ENCODE data around the gene ZNF536. TPM values are rescaled to one million over a fixed set of nuclear protein-coding genes. Genes with fewer than 3 reads are reported as not detected.

Gene ZNF536
- total and polyA plus RNA-seq, 9 donors, result 1.9 to 7.0 (median 2.9) TPM

GRCh38 chr19:30375553-30376031 lies 3.4 kb downstream of the ZNF536 start:
- H3K27me3 ChIP-seq (ENCODE audit: control insufficient read depth, insufficient read depth, low read length), result peaks cover 43% of the 10 kb centered on the region
- H3K36me3 ChIP-seq (ENCODE audit: control insufficient read depth, insufficient read depth, low read length), result no peaks in the 10 kb centered on the region
- H3K9me3 ChIP-seq (replicated peaks; ENCODE audit: control insufficient read depth, low read depth, low read length), result no peaks in the 10 kb centered on the region
- H3K4me3 ChIP-seq (ENCODE audit: low read length), result no peak overlapping the region
- H3K27ac ChIP-seq (ENCODE audit: low read length), result no peak overlapping the region
- WGBS (ENCODE audit: insufficient coverage), result 68% methylated on average over 19 of the region's 23 CpGs
- no peak for DNase-seq
- H3K4me1 ChIP-seq (ENCODE audit: control insufficient read depth, insufficient read depth, low read length), result peaks cover 9% of the 10 kb centered on the region

GRCh38 chr19:30376272-30376671 lies 4.1 kb downstream of the ZNF536 start:
- Histone ChIP-seq H3K27me3 (ENCODE audit: control insufficient read depth, insufficient read depth, low read length) (peaks cover 43% of the 10 kb centered on the region), H3K4me3 (ENCODE audit: low read length) (no peak overlapping the region), H3K4me1 (ENCODE audit: control insufficient read depth, insufficient read depth, low read length) (peaks cover 10% of the 10 kb centered on the region), H3K27ac (ENCODE audit: low read length) (no peak overlapping the region), H3K36me3 (ENCODE audit: control insufficient read depth, insufficient read depth, low read length) (no peaks in the 10 kb centered on the region), H3K9me3 (replicated peaks; ENCODE audit: control insufficient read depth, low read depth, low read length) (no peaks in the 10 kb centered on the region)
- 73% methylated on average over 3 of the region's 4 CpGs for WGBS (ENCODE audit: insufficient coverage)
- DNase-seq, result no peak

- Histone ChIP-seq H3K9me3 (replicated peaks; ENCODE audit: control insufficient read depth, low read depth, low read length) (no peaks in the 10 kb centered on the region), H3K27ac (ENCODE audit: low read length) (no peak overlapping the region), H3K4me1 (ENCODE audit: control insufficient read depth, insufficient read depth, low read length) (peaks cover 13% of the 10 kb centered on the region), H3K36me3 (ENCODE audit: control insufficient read depth, insufficient read depth, low read length) (no peaks in the 10 kb centered on the region), H3K4me3 (ENCODE audit: low read length) (no peak overlapping the region), H3K27me3 (ENCODE audit: control insufficient read depth, insufficient read depth, low read length) (peaks cover 42% of the 10 kb centered on the region)
- DNase-seq, result no peak
- 86% methylated on average over 10 of the region's 15 CpGs for WGBS (ENCODE audit: insufficient coverage)
Measured at GRCh38 chr19:30376826-30377425, 4.7 kb downstream of the ZNF536 start.

GRCh38 chr19:30378701-30379100 lies 6.5 kb downstream of the ZNF536 start:
- DNase-seq, result no peak
- H3K27me3 ChIP-seq (ENCODE audit: control insufficient read depth, insufficient read depth, low read length), result peaks cover 30% of the 10 kb centered on the region
- H3K4me3 ChIP-seq (ENCODE audit: low read length), result no peak overlapping the region
- WGBS (ENCODE audit: insufficient coverage), result 79% methylated on average over 4 of the region's 4 CpGs
- H3K27ac ChIP-seq (ENCODE audit: low read length), result no peak overlapping the region
- no peaks in the 10 kb centered on the region for H3K9me3 ChIP-seq (replicated peaks; ENCODE audit: control insufficient read depth, low read depth, low read length)
- H3K4me1 ChIP-seq (ENCODE audit: control insufficient read depth, insufficient read depth, low read length), result peaks cover 9% of the 10 kb centered on the region
- no peaks in the 10 kb centered on the region for H3K36me3 ChIP-seq (ENCODE audit: control insufficient read depth, insufficient read depth, low read length)

GRCh38 chr19:30379841-30380610 lies 7.8 kb downstream of the ZNF536 start:
- H3K27me3 ChIP-seq (ENCODE audit: control insufficient read depth, insufficient read depth, low read length), result peaks cover 22% of the 10 kb centered on the region
- 44% methylated on average over 13 of the region's 14 CpGs for WGBS (ENCODE audit: insufficient coverage)
- DNase-seq, result no peak
- no peaks in the 10 kb centered on the region for H3K9me3 ChIP-seq (replicated peaks; ENCODE audit: control insufficient read depth, low read depth, low read length)
- no peak overlapping the region for H3K4me3 ChIP-seq (ENCODE audit: low read length)
- H3K36me3 ChIP-seq (ENCODE audit: control insufficient read depth, insufficient read depth, low read length), result no peaks in the 10 kb centered on the region
- no peak overlapping the region for H3K27ac ChIP-seq (ENCODE audit: low read length)
- peaks cover 5% of the 10 kb centered on the region for H3K4me1 ChIP-seq (ENCODE audit: control insufficient read depth, insufficient read depth, low read length)

GRCh38 chr19:30381366-30381765 lies 9.2 kb downstream of the ZNF536 start:
- 80% methylated on average over 2 of the region's 4 CpGs for WGBS (ENCODE audit: insufficient coverage)
- H3K27ac ChIP-seq (ENCODE audit: low read length), result no peak overlapping the region
- H3K4me1 ChIP-seq (ENCODE audit: control insufficient read depth, insufficient read depth, low read length), result peaks cover 5% of the 10 kb centered on the region
- peaks cover 10% of the 10 kb centered on the region for H3K27me3 ChIP-seq (ENCODE audit: control insufficient read depth, insufficient read depth, low read length)
- no peak overlapping the region for H3K4me3 ChIP-seq (ENCODE audit: low read length)
- no peaks in the 10 kb centered on the region for H3K9me3 ChIP-seq (replicated peaks; ENCODE audit: control insufficient read depth, low read depth, low read length)
- no peak for DNase-seq
- no peaks in the 10 kb centered on the region for H3K36me3 ChIP-seq (ENCODE audit: control insufficient read depth, insufficient read depth, low read length)

- H3K4me3 ChIP-seq (ENCODE audit: low read length), result no peak overlapping the region
- no peak overlapping the region for H3K27ac ChIP-seq (ENCODE audit: low read length)
- 82% methylated on average over 6 of the region's 9 CpGs for WGBS (ENCODE audit: insufficient coverage)
- DNase-seq, result no peak
- H3K4me1 ChIP-seq (ENCODE audit: control insufficient read depth, insufficient read depth, low read length), result peaks cover 5% of the 10 kb centered on the region
- no peaks in the 10 kb centered on the region for H3K36me3 ChIP-seq (ENCODE audit: control insufficient read depth, insufficient read depth, low read length)
- no peaks in the 10 kb centered on the region for H3K27me3 ChIP-seq (ENCODE audit: control insufficient read depth, insufficient read depth, low read length)
- no peaks in the 10 kb centered on the region for H3K9me3 ChIP-seq (replicated peaks; ENCODE audit: control insufficient read depth, low read depth, low read length)
Measured at GRCh38 chr19:30385174-30385573, 13.0 kb downstream of the ZNF536 start.

GRCh38 chr19:30385666-30386065 lies 13.5 kb downstream of the ZNF536 start:
- Histone ChIP-seq H3K27ac (ENCODE audit: low read length) (no peak overlapping the region), H3K4me1 (ENCODE audit: control insufficient read depth, insufficient read depth, low read length) (peaks cover 5% of the 10 kb centered on the region), H3K4me3 (ENCODE audit: low read length) (no peak overlapping the region), H3K27me3 (ENCODE audit: control insufficient read depth, insufficient read depth, low read length) (no peaks in the 10 kb centered on the region), H3K36me3 (ENCODE audit: control insufficient read depth, insufficient read depth, low read length) (no peaks in the 10 kb centered on the region), H3K9me3 (replicated peaks; ENCODE audit: control insufficient read depth, low read depth, low read length) (no peaks in the 10 kb centered on the region)
- 88% methylated on average over 4 of the region's 5 CpGs for WGBS (ENCODE audit: insufficient coverage)
- no peak for DNase-seq

GRCh38 chr19:30386551-30387143 lies 14.5 kb downstream of the ZNF536 start:
- Histone ChIP-seq H3K4me1 (ENCODE audit: control insufficient read depth, insufficient read depth, low read length) (no peaks in the 10 kb centered on the region), H3K36me3 (ENCODE audit: control insufficient read depth, insufficient read depth, low read length) (no peaks in the 10 kb centered on the region), H3K27me3 (ENCODE audit: control insufficient read depth, insufficient read depth, low read length) (no peaks in the 10 kb centered on the region), H3K9me3 (replicated peaks; ENCODE audit: control insufficient read depth, low read depth, low read length) (no peaks in the 10 kb centered on the region), H3K4me3 (ENCODE audit: low read length) (no peak overlapping the region), H3K27ac (ENCODE audit: low read length) (no peak overlapping the region)
- no peak for DNase-seq
- WGBS (ENCODE audit: insufficient coverage), result 79% methylated on average over 3 of the region's 13 CpGs

- 62% methylated on average over 10 of the region's 12 CpGs for WGBS (ENCODE audit: insufficient coverage)
- Histone ChIP-seq H3K36me3 (ENCODE audit: control insufficient read depth, insufficient read depth, low read length) (no peaks in the 10 kb centered on the region), H3K4me1 (ENCODE audit: control insufficient read depth, insufficient read depth, low read length) (peaks cover 4% of the 10 kb centered on the region), H3K4me3 (ENCODE audit: low read length) (no peak overlapping the region), H3K9me3 (replicated peaks; ENCODE audit: control insufficient read depth, low read depth, low read length) (no peaks in the 10 kb centered on the region), H3K27me3 (ENCODE audit: control insufficient read depth, insufficient read depth, low read length) (no peaks in the 10 kb centered on the region), H3K27ac (ENCODE audit: low read length) (no peak overlapping the region)
- DNase-seq, result no peak
Measured at GRCh38 chr19:30387311-30388115, 15.3 kb downstream of the ZNF536 start.
